CD8-positive, alpha-beta memory T cell (primary cell): ENCODE data around the gene NCF4. TPM values are rescaled to one million over a fixed set of nuclear protein-coding genes. Genes with fewer than 3 reads are reported as not detected.
A peak's percentile ranks its signal among the peaks of the same experiment; 100 is the strongest.

Source experiments
- CTCF ChIA-PET: fragments of 350-600 bp; sonication (Branson Sonifier 250); formaldehyde crosslinking; loops from one replicate; lab custom pipeline; 2021; ENCODE audit warnings: antibody characterized with exemption; lab: Charles Lee
- POLR2A ChIA-PET: fragments of 350-600 bp; sonication (Branson Sonifier 250); formaldehyde crosslinking; loops from one replicate; lab custom pipeline; 2021; ENCODE audit warnings: antibody characterized with exemption; lab: Charles Lee
- DNase-seq, 5 donors: peaks; one replicate each; pipeline versions ENCODE4 v3.0.0 to v3.0.0-alpha.2; 2020 to 2022; ENCODE audit warnings: mixed read lengths in 1 of 5
- H3K27ac ChIP-seq: one replicate; pipeline ENCODE4 v1.7.0; 2013; ENCODE audit warnings: low read depth, mild to moderate bottlenecking, low read length, moderate library complexity
- H3K27me3 ChIP-seq: 2 replicates; pipeline ENCODE4 v1.7.0; 2013; ENCODE audit warnings: low read length, mild to moderate bottlenecking; ENCODE audit not compliant: insufficient read depth, poor library complexity, severe bottlenecking
- H3K36me3 ChIP-seq: 2 replicates; pipeline ENCODE4 v1.7.0; 2013; ENCODE audit warnings: mild to moderate bottlenecking, low read length, moderate library complexity; ENCODE audit not compliant: insufficient read depth
- H3K4me1 ChIP-seq: 2 replicates; pipeline ENCODE4 v1.7.0; 2013; ENCODE audit warnings: mild to moderate bottlenecking, low read length, moderate library complexity; ENCODE audit not compliant: insufficient read depth
- H3K4me3 ChIP-seq: 2 replicates; pipeline ENCODE4 v1.7.0; 2013; ENCODE audit warnings: mild to moderate bottlenecking, low read length
- H3K9me3 ChIP-seq: 2 replicates; pipeline ENCODE4 v1.7.0; 2013; ENCODE audit warnings: mild to moderate bottlenecking, low read length
- H3K27ac Mint-ChIP-seq, 8 donors: one replicate each; pipeline ENCODE4 v1.8.0; 2020 to 2021; ENCODE audit warnings: mixed read lengths in 8 of 8, mild to moderate bottlenecking in 6 of 8, inconsistent platforms in 3 of 8, moderate library complexity in 3 of 8
- H3K27me3 Mint-ChIP-seq, 2 donors: one replicate each; pipeline ENCODE4 v1.8.0; 2020 to 2021; ENCODE audit warnings: mixed read lengths in 2 of 2, mild to moderate bottlenecking in 1 of 2, moderate library complexity in 1 of 2
- H3K36me3 Mint-ChIP-seq, 3 donors: one replicate each; pipeline ENCODE4 v1.8.0; 2020 to 2021; ENCODE audit warnings: mixed read lengths in 3 of 3, inconsistent platforms in 1 of 3, mild to moderate bottlenecking in 1 of 3
- H3K4me1 Mint-ChIP-seq, 3 donors: one replicate each; pipeline ENCODE4 v1.8.0; 2020 to 2021; ENCODE audit warnings: mixed read lengths in 3 of 3, inconsistent platforms in 1 of 3, mild to moderate bottlenecking in 1 of 3
- H3K4me3 Mint-ChIP-seq, 7 donors: one replicate each; pipeline ENCODE4 v1.8.0; 2020 to 2021; ENCODE audit warnings: mixed read lengths in 7 of 7, mild to moderate bottlenecking in 6 of 7, moderate library complexity in 4 of 7, inconsistent platforms in 2 of 7
- H3K9me3 Mint-ChIP-seq, 5 donors: one replicate each; pipeline ENCODE4 v1.8.0; 2020 to 2022; ENCODE audit warnings: mixed read lengths in 5 of 5, mild to moderate bottlenecking in 3 of 5, moderate library complexity in 2 of 5, inconsistent platforms in 1 of 5
- polyA plus RNA-seq: library from polyadenylated mRNA; unstranded; fragments of 300-500 nt; fragmentation: Illumina TruSeq; gene quantifications from one replicate; pipeline ENCODE4 v1.2.3, GENCODE V29; 2021
- total RNA-seq, 2 experiments: library from RNA; stranded (reverse); gene quantifications; one replicate each; pipeline ENCODE4 v1.2.3, GENCODE V29; 2021

The NCF4 gene
- total and polyA plus RNA-seq, 3 experiments from 2014 or later: 5.1 to 6.8 (median 6.6) TPM

GRCh38 chr22:36855478-36855877 lies 5.3 kb upstream of the NCF4 start:
- no peaks in the 10 kb centered on the region for H3K27me3 ChIP-seq
- POLR2A ChIA-PET: no interaction called here
- Mint-ChIP-seq H3K27me3 (peaks cover 5 to 8% of the 10 kb centered on the region in 2 donors), H3K36me3 (no peaks in the 10 kb centered on the region), H3K27ac (no peak overlapping the region), H3K4me1 (peaks cover 17 to 24% (median 22%) of the 10 kb centered on the region in 3 donors), H3K9me3 (no peaks in the 10 kb centered on the region), H3K4me3 (no peak overlapping the region)
- no peaks in the 10 kb centered on the region for H3K36me3 ChIP-seq
- H3K4me1 ChIP-seq: peaks cover 18% of the 10 kb centered on the region
- H3K9me3 ChIP-seq: no peaks in the 10 kb centered on the region
- H3K4me3 ChIP-seq: no peak overlapping the region
- DNase-seq: no peak
- CTCF ChIA-PET: interaction anchor here (0.8 to 3.8 kb wide), 12 partner anchors 10 to 122 kb away, joined by 3 to 40 read pairs (median 6); partner anchors contain the start of gene IFT27
- H3K27ac ChIP-seq: no peak overlapping the region

GRCh38 chr22:36856121-36856791 lies 4.5 kb upstream of the NCF4 start:
- no peaks in the 10 kb centered on the region for H3K36me3 ChIP-seq
- peak; percentile 82 to 95 (median 89) for DNase-seq
- no peak overlapping the region for H3K4me3 ChIP-seq
- no peak overlapping the region for H3K27ac ChIP-seq
- no peaks in the 10 kb centered on the region for H3K27me3 ChIP-seq
- no peaks in the 10 kb centered on the region for H3K9me3 ChIP-seq
- ChIA-PET POLR2A (interaction anchor here (0.6 kb wide), 1 partner anchor 80 kb away, joined by 3 read pairs; the partner anchor contains the start of gene IFT27), CTCF (interaction anchor here (0.6 to 3.8 kb wide), 35 partner anchors 9 to 857 kb away, joined by 3 to 40 read pairs (median 4); partner anchors contain the start of gene IFT27)
- Mint-ChIP-seq H3K9me3 (no peaks in the 10 kb centered on the region), H3K27ac (peak overlapping the region in 3 of 8 donors; percentile 13 to 78 (median 72)), H3K27me3 (peaks cover 5 to 6% of the 10 kb centered on the region in 2 donors), H3K4me1 (peaks cover 18 to 28% (median 28%) of the 10 kb centered on the region in 3 donors), H3K4me3 (peak overlapping the region in 4 of 7 donors; percentile 9 to 65 (median 38)), H3K36me3 (no peaks in the 10 kb centered on the region)
- peaks cover 18% of the 10 kb centered on the region for H3K4me1 ChIP-seq

GRCh38 chr22:36856792-36857135 lies 4.0 kb upstream of the NCF4 start:
- ChIA-PET POLR2A (no interaction called here), CTCF (interaction anchor here (0.6 to 3.8 kb wide), 24 partner anchors 9 to 857 kb away, joined by 3 to 40 read pairs (median 4); no protein-coding TSS in a partner anchor)
- H3K27ac ChIP-seq: no peak overlapping the region
- H3K4me1 ChIP-seq: peaks cover 18% of the 10 kb centered on the region
- no peaks in the 10 kb centered on the region for H3K36me3 ChIP-seq
- no peak overlapping the region for H3K4me3 ChIP-seq
- Mint-ChIP-seq H3K27ac (no peak overlapping the region), H3K4me3 (no peak overlapping the region), H3K4me1 (peaks cover 22 to 32% (median 31%) of the 10 kb centered on the region in 3 donors), H3K9me3 (no peaks in the 10 kb centered on the region), H3K36me3 (no peaks in the 10 kb centered on the region), H3K27me3 (peaks cover 5 to 6% of the 10 kb centered on the region in 2 donors)
- no peak for DNase-seq
- no peaks in the 10 kb centered on the region for H3K9me3 ChIP-seq
- H3K27me3 ChIP-seq: no peaks in the 10 kb centered on the region

GRCh38 chr22:36858156-36858555 lies 2.6 kb upstream of the NCF4 start:
- Mint-ChIP-seq H3K27me3 (peaks cover 3 to 5% of the 10 kb centered on the region in 2 donors), H3K4me1 (peaks cover 20 to 33% (median 31%) of the 10 kb centered on the region in 3 donors), H3K4me3 (no peak overlapping the region), H3K36me3 (no peaks in the 10 kb centered on the region), H3K9me3 (no peaks in the 10 kb centered on the region), H3K27ac (no peak overlapping the region)
- H3K27ac ChIP-seq: no peak overlapping the region
- H3K4me1 ChIP-seq: peaks cover 14% of the 10 kb centered on the region
- H3K36me3 ChIP-seq: no peaks in the 10 kb centered on the region
- no peaks in the 10 kb centered on the region for H3K27me3 ChIP-seq
- no peaks in the 10 kb centered on the region for H3K9me3 ChIP-seq
- no peak overlapping the region for H3K4me3 ChIP-seq
- CTCF ChIA-PET: interaction anchor here (1.7 to 3.8 kb wide), 3 partner anchors 11 to 100 kb away, joined by 4 to 40 read pairs (median 17); no protein-coding TSS in a partner anchor
- no peak for DNase-seq
- POLR2A ChIA-PET: no interaction called here

GRCh38 chr22:36858966-36859365 lies 1.8 kb upstream of the NCF4 start:
- H3K4me3 Mint-ChIP-seq: no peak overlapping the region
- no peak for DNase-seq
- no peaks in the 10 kb centered on the region for H3K27me3 ChIP-seq
- no peaks in the 10 kb centered on the region for H3K9me3 Mint-ChIP-seq
- H3K27ac ChIP-seq: no peak overlapping the region
- no peaks in the 10 kb centered on the region for H3K9me3 ChIP-seq
- POLR2A ChIA-PET: no interaction called here
- no peak overlapping the region for H3K27ac Mint-ChIP-seq
- H3K27me3 Mint-ChIP-seq: peaks cover 1 to 5% of the 10 kb centered on the region in 2 donors
- CTCF ChIA-PET: interaction anchor here (1.7 to 3.8 kb wide), 2 partner anchors 10 to 79 kb away, joined by 4 to 40 read pairs; no protein-coding TSS in a partner anchor
- H3K4me1 ChIP-seq: peaks cover 6% of the 10 kb centered on the region
- H3K4me3 ChIP-seq: no peak overlapping the region
- H3K36me3 Mint-ChIP-seq: peaks cover 0 to under 1% (median 0%) of the 10 kb centered on the region in 3 donors
- no peaks in the 10 kb centered on the region for H3K36me3 ChIP-seq
- H3K4me1 Mint-ChIP-seq: peaks cover 15 to 27% (median 24%) of the 10 kb centered on the region in 3 donors

- Histone ChIP-seq H3K4me3 (no peak overlapping the region), H3K27me3 (no peaks in the 10 kb centered on the region), H3K9me3 (no peaks in the 10 kb centered on the region), H3K27ac (no peak overlapping the region), H3K4me1 (peaks cover 6% of the 10 kb centered on the region), H3K36me3 (no peaks in the 10 kb centered on the region)
- H3K27me3 Mint-ChIP-seq: peaks cover 1 to 5% of the 10 kb centered on the region in 2 donors
- POLR2A ChIA-PET: no interaction called here
- peaks cover 0 to 1% (median 0%) of the 10 kb centered on the region in 5 donors for H3K9me3 Mint-ChIP-seq
- DNase-seq: no peak
- H3K36me3 Mint-ChIP-seq: peaks cover 0 to 2% (median 1%) of the 10 kb centered on the region in 3 donors
- peak overlapping the region in 2 of 7 donors; percentile 3 to 5 for H3K4me3 Mint-ChIP-seq
- peaks cover 15 to 27% (median 24%) of the 10 kb centered on the region in 3 donors for H3K4me1 Mint-ChIP-seq
- H3K27ac Mint-ChIP-seq: peak overlapping the region in 4 of 8 donors; percentile 52 to 84 (median 58)
- CTCF ChIA-PET: interaction anchor here (1.2 to 1.4 kb wide), 2 partner anchors 78 to 117 kb away, joined by 4 to 5 read pairs; no protein-coding TSS in a partner anchor
Measured at GRCh38 chr22:36860017-36860416, 789 bp upstream of the NCF4 start.

GRCh38 chr22:36860438-36860820 lies 377 bp upstream of the NCF4 start:
- ChIA-PET POLR2A (no interaction called here), CTCF (interaction anchor here (1.2 to 1.4 kb wide), 2 partner anchors 78 to 117 kb away, joined by 4 to 5 read pairs; no protein-coding TSS in a partner anchor)
- Mint-ChIP-seq H3K4me1 (peaks cover 15 to 27% (median 24%) of the 10 kb centered on the region in 3 donors), H3K9me3 (peaks cover 0 to 1% (median 0%) of the 10 kb centered on the region in 5 donors), H3K4me3 (peak overlapping the region in 6 of 7 donors; percentile 50 to 66 (median 62)), H3K36me3 (peaks cover 0 to 2% (median 1%) of the 10 kb centered on the region in 3 donors), H3K27me3 (peaks cover 1 to 5% of the 10 kb centered on the region in 2 donors), H3K27ac (peak overlapping the region in 7 of 8 donors; percentile 10 to 84 (median 56))
- Histone ChIP-seq H3K4me3 (no peak overlapping the region), H3K27ac (peak overlapping the region; percentile 24), H3K4me1 (peaks cover 6% of the 10 kb centered on the region), H3K9me3 (no peaks in the 10 kb centered on the region), H3K36me3 (no peaks in the 10 kb centered on the region), H3K27me3 (no peaks in the 10 kb centered on the region)
- DNase-seq: no peak
